SU-DHL-6 (cell line): ENCODE data around the gene HAO2.

Experiments used
- H2AFZ ChIP-seq: fragments of 200-600 bp; sonication (generic); 2 replicates; pipeline ENCODE4 v1.6.1; 2014; ENCODE audit warnings: low read depth, mild to moderate bottlenecking, moderate library complexity, mixed read lengths, antibody characterized with exemption, low read length; ENCODE audit not compliant: severe bottlenecking
- H3F3A ChIP-seq: fragments of 200-600 bp; shearing (Covaris generic); 2 replicates; pipeline ENCODE4 v1.6.0; 2016; ENCODE audit warnings: antibody characterized with exemption, mild to moderate bottlenecking; ENCODE audit not compliant: insufficient read depth
- H3K27ac ChIP-seq: fragments of 200-600 bp; sonication (generic); 2 replicates; pipeline ENCODE4 v1.5.1; 2016; ENCODE audit warnings: low read depth, mild to moderate bottlenecking, low read length, moderate library complexity, mixed read lengths
- H3K27me3 ChIP-seq: fragments of 200-600 bp; sonication (generic), shearing (Covaris generic); 2 replicates; pipeline ENCODE4 v1.6.0; 2014; ENCODE audit warnings: mild to moderate bottlenecking, low read length
- H3K36me3 ChIP-seq: fragments of 200-600 bp; sonication (generic); 2 replicates; pipeline ENCODE4 v1.6.1; 2014; ENCODE audit warnings: mild to moderate bottlenecking, low read length, mixed read lengths
- H3K4me2 ChIP-seq: fragments of 300-600, 200-600 bp; shearing (Covaris generic), sonication (generic); 2 replicates; pipeline ENCODE4 v1.6.0; 2014; ENCODE audit warnings: low read length, low read depth, mild to moderate bottlenecking; ENCODE audit not compliant: poor library complexity, severe bottlenecking
- H3K4me3 ChIP-seq: fragments of 200-600 bp; sonication (generic); 2 replicates; pipeline ENCODE4 v1.5.1; 2014; ENCODE audit warnings: antibody characterized with exemption, low read length, mild to moderate bottlenecking, mixed read lengths; ENCODE audit not compliant: insufficient read depth, poor library complexity, severe bottlenecking
- H3K79me2 ChIP-seq: fragments of 200-600 bp; sonication (generic); 2 replicates; pipeline ENCODE4 v1.6.1; 2014; ENCODE audit warnings: mild to moderate bottlenecking, low read length, moderate library complexity; ENCODE audit not compliant: insufficient read depth
- H3K9ac ChIP-seq: fragments of 200-600 bp; sonication (generic); 2 replicates; pipeline ENCODE4 v1.7.0; 2014; ENCODE audit warnings: mild to moderate bottlenecking, low read length
- H3K9me2 ChIP-seq: fragments of 200-600 bp; sonication (generic); replicated peaks from 2 replicates; pipeline ENCODE4 v1.6.1; 2014; ENCODE audit warnings: low read length; ENCODE audit not compliant: insufficient read depth
- H3K9me3 ChIP-seq: fragments of 200-600 bp; sonication (generic); 2 replicates; pipeline ENCODE4 v1.6.1; 2014; ENCODE audit warnings: low read length, mixed read lengths; ENCODE audit not compliant: insufficient read depth
- H4K20me1 ChIP-seq: fragments of 200-600 bp; sonication (generic); 2 replicates; pipeline ENCODE4 v1.6.1; 2014; ENCODE audit warnings: low read depth, mild to moderate bottlenecking, antibody characterized with exemption, low read length, moderate library complexity, mixed read lengths
- EZH2phosphoT487 ChIP-seq: fragments of 200-600 bp; sonication (generic), shearing (Covaris generic); conservative IDR thresholded peaks from 2 replicates; pipeline ENCODE4 v1.6.1; 2018; ENCODE audit warnings: mild to moderate bottlenecking, antibody characterized with exemption, low read length, moderate library complexity, mixed read lengths
- TF ChIP-seq, protein P1 (sequence below): fragments of 200-600 bp; sonication (generic); IDR thresholded peaks from one replicate; pipeline ENCODE4 v1.5.1; 2017; ENCODE audit warnings: antibody characterized with exemption, mild to moderate bottlenecking, low read length, moderate library complexity; ENCODE audit not compliant: insufficient read depth, poor library complexity, severe bottlenecking

The HAO2 gene

DNA sequence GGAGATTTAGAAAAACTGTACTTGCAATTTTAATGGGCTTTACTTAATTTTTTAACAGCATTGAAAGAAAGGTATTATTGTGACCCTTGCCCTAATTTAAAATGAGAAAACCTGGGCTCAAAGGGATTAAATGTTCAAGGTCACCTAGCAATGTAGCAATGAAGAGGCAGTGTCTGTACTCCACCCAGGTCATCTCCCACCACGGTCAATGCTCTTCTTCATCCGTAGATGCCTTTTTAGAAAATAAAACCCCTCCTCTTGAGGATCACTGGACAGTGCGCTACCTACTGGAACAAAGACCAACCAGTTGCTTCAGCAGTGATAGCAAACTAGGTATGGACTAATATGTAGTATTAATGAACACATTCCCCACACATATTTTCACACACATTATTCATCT lies 29.8 kb upstream of the HAO2 start:
- no peaks in the 10 kb centered on the region for H3K27me3 ChIP-seq
- H3K9ac ChIP-seq, result no peak overlapping the region
- no peak overlapping the region for H3K27ac ChIP-seq
- no peak overlapping the region for H3K4me2 ChIP-seq
- H4K20me1 ChIP-seq, result no peaks in the 10 kb centered on the region
- H3K9me3 ChIP-seq, result no peaks in the 10 kb centered on the region
- no peak overlapping the region for H2AFZ ChIP-seq
- no peaks in the 10 kb centered on the region for H3F3A ChIP-seq
- H3K36me3 ChIP-seq, result no peaks in the 10 kb centered on the region
- H3K4me3 ChIP-seq, result no peak overlapping the region
- H3K79me2 ChIP-seq, result no peaks in the 10 kb centered on the region
- no peaks in the 10 kb centered on the region for H3K9me2 ChIP-seq
- TF ChIP-seq EZH2phosphoT487, result no peak
- TF ChIP-seq, protein P1, sequence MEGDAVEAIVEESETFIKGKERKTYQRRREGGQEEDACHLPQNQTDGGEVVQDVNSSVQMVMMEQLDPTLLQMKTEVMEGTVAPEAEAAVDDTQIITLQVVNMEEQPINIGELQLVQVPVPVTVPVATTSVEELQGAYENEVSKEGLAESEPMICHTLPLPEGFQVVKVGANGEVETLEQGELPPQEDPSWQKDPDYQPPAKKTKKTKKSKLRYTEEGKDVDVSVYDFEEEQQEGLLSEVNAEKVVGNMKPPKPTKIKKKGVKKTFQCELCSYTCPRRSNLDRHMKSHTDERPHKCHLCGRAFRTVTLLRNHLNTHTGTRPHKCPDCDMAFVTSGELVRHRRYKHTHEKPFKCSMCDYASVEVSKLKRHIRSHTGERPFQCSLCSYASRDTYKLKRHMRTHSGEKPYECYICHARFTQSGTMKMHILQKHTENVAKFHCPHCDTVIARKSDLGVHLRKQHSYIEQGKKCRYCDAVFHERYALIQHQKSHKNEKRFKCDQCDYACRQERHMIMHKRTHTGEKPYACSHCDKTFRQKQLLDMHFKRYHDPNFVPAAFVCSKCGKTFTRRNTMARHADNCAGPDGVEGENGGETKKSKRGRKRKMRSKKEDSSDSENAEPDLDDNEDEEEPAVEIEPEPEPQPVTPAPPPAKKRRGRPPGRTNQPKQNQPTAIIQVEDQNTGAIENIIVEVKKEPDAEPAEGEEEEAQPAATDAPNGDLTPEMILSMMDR, result no peak

GRCh38 chr1:119340861-119341261 lies 27.7 kb upstream of the HAO2 start:
- no peak overlapping the region for H3K4me2 ChIP-seq
- H3K27ac ChIP-seq, result no peak overlapping the region
- H3K36me3 ChIP-seq, result no peaks in the 10 kb centered on the region
- no peak overlapping the region for H2AFZ ChIP-seq
- no peak overlapping the region for H3K4me3 ChIP-seq
- H3K9ac ChIP-seq, result no peak overlapping the region
- no peaks in the 10 kb centered on the region for H3K79me2 ChIP-seq
- peaks cover 7% of the 10 kb centered on the region; the same call in 1 of the 2 replicates for H3K9me3 ChIP-seq
- H3F3A ChIP-seq, result no peaks in the 10 kb centered on the region
- H4K20me1 ChIP-seq, result no peaks in the 10 kb centered on the region
- no peaks in the 10 kb centered on the region for H3K27me3 ChIP-seq
- no peak for TF ChIP-seq EZH2phosphoT487
- TF ChIP-seq, protein P1, result no peak
- no peaks in the 10 kb centered on the region for H3K9me2 ChIP-seq

DNA sequence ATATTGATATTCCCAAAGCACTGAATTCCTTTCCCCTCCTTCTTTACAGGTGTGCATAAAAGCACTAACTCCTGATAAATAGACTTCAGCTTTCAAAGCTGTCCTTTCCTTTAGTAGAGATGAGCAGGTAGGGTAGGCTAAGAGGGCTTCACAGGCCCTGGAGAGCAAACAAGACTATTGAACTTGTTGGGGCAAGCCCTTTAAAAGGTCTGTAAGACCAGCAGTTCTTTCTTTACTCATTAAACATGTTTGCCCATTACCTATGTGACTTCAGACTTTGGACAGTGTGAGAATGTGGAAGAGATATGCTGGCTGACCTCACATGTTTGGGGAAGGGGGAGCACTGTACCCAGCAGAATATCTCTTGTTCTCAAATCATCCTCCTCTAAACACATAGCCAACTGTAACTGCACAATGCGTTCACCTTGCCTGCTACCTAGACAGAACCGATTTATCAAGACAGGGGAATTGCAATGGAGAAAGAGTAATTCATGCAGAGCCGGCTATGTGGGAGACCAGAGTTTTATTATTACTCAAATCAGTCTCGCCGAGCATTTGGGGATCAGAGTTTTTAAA lies 27.1 kb upstream of the HAO2 start:
- H3K36me3 ChIP-seq, result no peaks in the 10 kb centered on the region
- no peaks in the 10 kb centered on the region for H4K20me1 ChIP-seq
- no peak overlapping the region for H3K4me3 ChIP-seq
- no peaks in the 10 kb centered on the region for H3K79me2 ChIP-seq
- no peaks in the 10 kb centered on the region for H3F3A ChIP-seq
- H3K27ac ChIP-seq, result no peak overlapping the region
- H3K9ac ChIP-seq, result no peak overlapping the region
- no peak for TF ChIP-seq EZH2phosphoT487
- TF ChIP-seq, protein P1, result no peak
- peaks cover 7% of the 10 kb centered on the region; the same call in 1 of the 2 replicates for H3K9me3 ChIP-seq
- H3K27me3 ChIP-seq, result no peaks in the 10 kb centered on the region
- H3K4me2 ChIP-seq, result no peak overlapping the region
- H2AFZ ChIP-seq, result no peak overlapping the region
- H3K9me2 ChIP-seq, result no peaks in the 10 kb centered on the region
